ENCODE measurements around the gene MAD1L1.

MAD1L1 gene

DNA sequence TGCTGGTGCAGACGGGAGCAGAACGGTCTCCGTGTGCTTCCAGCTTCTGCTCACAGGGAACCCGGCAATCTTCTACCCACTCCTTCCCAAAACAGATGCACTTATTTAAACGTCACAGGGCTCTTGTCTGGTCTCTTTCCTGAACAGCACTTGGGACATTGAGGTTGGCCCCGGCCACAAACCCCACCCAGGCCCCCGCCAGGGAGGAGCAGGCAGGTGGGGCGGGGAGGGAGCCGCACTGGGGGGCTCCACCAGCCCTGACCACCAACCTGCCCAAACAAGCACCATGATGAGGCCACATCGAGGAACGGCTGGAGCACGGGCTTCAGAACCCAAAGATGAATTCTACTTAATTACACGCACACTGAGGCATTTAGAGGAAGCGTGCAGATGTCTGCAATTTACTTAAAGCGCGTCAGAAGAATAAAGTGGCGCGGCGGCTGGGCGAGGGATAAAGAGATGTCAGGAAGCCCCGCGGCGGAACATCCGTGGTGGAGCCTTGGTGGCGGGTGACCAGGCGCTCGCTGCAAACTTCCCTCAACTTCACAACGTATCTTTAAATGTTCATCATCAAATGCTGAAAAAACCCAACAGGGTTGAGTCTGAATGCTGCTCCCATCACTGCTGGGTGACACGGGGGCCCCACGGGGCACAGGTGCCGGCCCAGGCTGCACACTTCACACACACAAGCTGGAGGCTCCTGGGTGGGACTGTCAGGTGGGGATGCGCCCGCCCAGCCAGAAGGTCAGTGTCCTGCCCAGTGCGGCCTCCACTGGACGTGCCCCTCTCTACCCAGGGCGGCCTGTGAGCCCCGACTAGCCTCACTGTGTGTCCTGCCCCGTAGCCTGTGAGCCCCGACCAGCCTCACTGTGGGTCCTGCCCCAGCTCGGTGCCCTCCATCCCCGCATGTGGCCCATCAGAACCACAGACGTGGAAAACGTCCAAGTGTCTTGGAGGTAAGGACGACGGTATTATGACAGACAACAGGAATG, 279.2 kb downstream of the MAD1L1 start:
- DNase-seq (ENCODE audit: low spot score) = no peak

DNA sequence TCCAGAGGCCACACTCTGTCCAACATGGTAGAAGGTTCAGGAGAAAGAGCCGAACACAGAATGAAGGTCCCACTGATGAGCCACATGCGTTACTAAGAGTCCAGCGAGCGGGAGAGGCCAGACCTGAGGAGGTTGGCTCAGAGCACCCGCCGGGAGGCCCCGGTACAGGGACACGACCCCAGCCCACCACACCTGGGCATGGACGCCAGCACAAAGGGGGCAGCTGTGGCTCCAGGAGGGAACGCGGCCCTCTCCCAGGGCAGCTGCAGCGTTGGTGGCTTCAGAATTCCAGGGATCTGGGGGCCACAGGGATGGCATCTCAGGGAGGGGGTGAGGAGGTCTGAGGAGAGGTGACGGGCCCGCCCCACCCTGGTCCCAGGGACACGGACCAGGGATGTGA, 280.0 kb downstream of the MAD1L1 start:
- no peak for DNase-seq (ENCODE audit: low spot score)

DNA sequence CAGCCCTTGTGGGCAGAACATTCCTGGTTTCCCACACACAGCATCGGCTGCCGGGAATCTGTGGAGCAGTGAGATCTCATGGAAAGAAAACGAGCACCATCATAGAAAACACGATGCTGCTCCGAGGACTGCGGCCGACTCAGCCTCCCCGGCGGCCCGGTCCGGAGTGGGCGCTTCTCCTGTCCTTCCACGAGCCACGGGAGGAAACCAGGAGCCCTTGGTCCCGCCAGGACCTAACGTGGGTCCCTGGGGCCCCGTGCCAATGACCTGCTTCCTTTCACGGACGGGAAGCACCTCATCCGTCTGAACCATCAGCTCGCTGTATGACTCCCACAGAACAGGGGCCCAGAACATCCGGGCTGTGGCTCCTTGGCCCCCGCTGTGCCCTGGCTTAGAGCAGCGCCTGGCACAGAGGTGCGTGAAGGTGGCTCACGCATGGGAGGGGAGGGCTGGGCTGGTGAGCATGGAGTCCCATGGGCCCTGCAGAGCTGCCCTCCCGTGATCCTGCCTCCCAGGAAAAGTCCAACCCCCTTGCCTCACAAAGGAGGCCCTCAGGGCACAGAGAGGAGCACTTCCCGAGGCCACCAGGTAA, 280.5 kb downstream of the MAD1L1 start:
- no peak for DNase-seq (ENCODE audit: low spot score)

DNA sequence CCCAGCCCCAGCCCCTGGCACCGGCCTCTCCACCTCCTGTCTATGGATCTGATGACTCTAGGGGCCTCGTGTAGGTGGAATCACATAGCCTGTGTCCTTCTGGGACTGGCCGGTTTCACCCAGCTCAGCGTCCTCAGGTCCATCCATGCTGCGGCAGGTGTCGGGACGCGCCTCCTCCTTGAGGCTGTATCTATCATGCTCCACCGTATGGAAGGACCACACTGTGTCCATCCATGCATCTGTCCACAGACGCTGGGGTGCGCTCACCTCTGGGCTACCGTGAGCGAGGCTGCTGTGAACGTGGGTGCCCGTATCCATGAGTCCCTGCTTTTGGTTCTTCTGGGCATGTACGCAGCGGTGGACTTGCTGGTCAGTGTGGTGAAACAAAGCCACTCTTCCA, 281.1 kb downstream of the MAD1L1 start:
- no peak for DNase-seq (ENCODE audit: low spot score)

DNA sequence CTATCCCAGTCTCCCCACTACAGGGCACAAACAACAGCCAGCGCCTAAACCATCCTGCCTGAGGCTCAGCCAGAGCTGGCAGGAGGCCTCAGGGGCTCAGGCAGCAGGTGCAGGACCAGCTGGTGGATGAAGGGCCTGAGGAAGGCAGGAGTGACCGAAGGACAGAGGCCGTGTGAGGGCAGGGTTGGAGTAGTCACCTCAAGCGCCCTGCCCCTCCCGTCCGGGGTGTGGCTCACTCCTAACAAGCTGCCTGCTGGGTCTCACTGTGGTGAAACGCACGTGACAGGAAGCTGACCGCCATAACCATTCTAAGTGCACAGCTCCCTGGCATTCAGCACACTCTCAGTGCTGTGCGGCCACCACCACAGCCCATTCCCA, 281.6 kb downstream of the MAD1L1 start:
- DNase-seq (ENCODE audit: low spot score) = no peak

DNA sequence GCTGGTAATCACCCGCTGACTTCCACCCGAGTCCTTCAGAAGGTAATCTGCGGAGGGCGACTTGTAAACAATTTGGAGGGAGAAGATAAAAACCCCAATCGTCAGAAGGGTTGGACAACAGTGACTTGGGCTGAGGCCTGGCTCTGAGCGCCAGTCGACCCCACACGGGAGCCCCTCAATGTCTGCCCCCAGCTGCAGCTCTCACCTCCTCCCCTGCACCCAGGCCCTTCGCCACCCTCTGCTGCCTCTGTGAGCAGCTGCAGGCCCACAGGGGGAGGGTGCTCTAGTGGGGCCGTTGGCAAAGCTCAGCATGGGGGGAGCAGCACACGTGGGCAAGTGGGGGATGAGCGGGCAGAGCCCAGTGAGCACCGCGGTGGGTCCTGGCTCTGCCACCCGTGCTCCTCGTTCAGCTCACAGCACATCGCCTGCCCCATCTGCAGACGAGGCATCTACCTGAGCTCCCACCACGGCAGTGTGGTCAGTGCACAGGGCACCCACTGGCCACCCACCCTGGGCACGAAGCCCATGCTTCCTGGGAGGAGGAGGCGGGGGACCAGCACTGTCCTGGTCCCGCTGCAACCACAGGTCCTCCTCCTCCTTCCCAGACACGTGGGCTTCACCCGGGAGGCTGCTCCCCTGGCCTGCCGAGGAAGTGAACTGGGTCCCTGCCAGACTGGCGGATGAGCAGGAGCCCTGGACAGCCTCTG, 282.1 kb downstream of the MAD1L1 start:
- no peak for DNase-seq (ENCODE audit: low spot score)

DNA sequence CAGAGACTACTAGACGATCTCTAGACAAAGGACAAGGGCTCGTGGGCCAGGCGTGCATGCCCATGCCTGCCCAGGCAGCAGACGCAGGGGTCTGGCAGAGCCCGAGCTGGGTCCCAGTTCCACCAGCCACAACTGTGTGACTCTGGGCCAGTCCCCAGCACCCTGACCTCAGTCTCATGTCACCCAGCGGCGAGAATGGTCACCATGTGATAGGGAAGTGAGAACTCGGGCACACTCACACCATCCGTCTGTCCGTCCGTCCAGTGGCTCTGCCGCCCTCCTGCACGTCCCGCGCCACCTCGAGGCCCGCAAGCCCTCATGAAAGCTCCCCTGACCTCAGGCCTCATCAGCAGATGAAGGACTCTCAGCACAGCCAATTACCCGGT, 282.7 kb downstream of the MAD1L1 start:
- DNase-seq (ENCODE audit: low spot score) = no peak

DNA sequence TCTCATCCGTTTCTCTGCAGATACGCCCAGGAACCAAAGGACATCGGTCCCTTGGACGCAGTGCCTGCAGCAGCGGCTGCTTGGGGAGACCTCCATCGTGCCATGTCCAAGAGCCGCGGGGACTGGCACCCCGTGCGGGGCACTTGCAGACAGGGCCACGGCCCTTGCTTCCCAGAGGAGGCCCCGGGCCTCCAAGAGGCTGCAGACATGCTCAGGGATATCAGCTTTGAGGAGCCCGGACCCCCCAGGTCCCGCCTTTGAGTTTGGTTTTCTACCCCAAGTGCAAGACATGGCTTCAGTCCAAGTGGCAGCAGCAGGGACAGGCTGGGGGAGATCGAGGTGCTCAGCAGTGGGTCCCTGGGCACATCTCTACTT, 283.1 kb downstream of the MAD1L1 start:
- DNase-seq (ENCODE audit: low spot score) = no peak

DNA sequence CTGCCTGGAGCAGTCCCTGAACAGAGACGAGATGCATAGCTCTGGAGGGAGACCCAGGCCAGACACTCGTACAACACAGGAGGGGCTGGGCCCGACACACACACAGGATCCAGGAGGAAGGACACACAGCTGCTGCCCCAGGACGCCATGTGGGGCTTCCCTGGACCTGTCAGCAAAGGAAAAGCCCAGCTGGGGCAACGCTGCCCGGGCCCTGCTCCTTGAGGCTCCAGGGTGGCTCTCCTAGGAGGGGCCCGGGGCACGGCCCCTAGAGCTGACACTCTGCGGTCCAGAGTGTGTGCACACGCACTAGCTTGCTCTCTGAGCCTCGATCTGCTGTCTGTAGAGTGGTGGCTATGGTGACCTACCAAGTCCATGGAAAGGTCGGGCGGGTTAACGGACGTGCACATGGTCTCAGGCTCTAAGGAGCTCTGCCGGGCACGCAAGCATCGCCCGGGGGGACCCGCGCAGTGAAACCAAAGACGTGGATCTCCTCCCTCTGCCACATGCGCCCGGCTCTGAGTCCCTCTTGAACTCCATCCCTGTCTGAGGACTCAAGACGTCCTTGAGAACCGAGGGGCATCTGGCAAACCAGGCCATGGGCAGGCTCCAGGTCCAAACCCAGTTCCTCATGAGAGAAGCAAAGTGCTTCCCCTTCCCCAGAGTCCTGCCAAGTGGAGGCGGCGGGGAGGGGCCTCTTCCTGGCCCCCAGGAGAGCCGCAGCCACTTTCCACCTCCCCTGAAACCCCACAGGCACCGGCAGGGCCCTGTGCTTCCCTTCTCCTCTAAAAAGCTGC, 283.7 kb downstream of the MAD1L1 start:
- no peak for DNase-seq (ENCODE audit: low spot score)

DNA sequence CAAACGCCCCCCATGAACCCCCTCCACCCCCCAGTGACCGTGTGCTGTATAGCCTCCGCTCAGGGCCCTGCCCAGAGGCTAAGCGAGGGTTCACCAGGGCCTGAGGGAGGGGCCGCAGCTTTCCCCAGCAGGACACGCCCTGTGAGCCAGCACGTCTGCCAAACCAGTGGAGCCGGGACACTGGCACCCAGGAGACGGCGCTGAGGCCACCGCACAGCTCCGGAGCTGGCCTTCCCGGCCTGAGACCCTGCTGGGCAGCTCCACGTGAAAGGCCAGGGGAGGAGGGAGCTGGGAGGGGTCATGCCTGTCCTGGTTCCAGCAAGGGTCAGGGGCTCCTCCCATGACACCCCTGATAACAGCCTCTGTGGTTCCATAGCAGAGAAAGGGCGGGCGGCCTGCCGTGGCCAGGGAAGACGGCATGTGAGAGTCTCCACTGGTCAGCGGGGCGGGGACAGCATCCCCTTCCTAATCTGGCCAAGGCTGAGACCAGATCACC, 284.4 kb downstream of the MAD1L1 start:
- no peak for DNase-seq (ENCODE audit: low spot score)

DNA sequence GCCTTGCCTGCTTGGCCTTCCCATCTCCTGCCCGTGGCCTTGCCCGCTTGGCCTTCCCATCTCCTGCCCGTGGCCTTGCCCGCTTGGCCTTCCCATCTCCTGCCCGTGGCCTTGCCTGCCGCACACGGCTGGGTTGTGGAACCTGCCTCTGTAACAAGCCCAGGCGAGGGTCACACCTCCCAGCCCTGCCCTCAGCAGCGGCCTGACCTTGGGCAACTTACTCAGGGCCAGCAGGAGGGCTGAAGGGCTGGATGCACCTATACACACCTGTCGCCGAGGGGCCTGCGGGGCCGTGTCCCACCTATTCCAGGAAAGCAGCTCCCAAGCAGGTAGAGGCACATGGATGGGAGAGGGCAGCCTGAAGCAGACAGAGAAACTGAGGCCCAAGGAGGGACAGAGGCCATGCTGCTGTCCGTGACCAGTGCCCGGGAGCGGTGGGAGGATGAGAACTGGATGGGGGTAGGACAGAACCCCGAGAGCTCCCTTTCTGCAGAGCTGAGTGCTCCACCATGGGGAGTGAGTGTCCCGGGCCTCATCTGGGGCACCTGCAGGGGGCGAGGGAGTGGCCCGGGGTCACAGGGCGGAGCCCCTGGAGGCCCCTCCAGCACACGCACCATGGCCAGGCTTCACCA, 285.0 kb downstream of the MAD1L1 start:
- no peak for DNase-seq (ENCODE audit: low spot score)

DNA sequence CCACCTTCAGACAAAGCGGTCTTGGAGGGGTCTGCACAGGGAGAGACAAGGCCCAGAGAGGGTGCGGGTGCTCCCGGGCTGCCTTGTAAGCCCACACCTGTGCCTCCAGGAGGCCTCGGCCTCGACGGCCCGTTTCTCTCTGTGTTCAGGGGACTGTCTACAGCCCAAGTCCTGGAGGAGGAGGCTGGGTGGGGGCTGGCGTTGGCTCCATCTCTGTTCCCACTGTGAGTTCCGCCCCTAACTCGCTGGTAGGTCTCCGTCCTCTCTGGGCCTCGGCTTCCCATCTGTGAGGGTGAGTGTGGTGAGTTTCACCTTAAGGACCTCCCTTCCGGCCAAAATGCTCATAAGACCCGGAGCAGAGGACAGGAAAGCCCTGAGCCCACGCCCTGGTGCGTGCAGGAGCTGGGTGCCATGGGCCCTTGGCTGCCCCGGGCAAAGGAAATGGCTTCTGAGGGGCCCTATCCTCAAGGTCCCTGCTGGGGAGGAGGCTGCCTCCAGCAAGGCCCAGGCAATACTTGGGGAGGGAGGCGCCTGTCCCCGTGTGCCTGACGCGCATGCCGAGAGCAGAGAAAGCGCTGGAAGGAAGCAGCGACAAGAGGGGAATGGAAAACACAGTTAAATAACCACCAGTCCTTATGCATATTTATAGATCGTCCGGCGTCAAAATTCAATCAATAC, 285.8 kb downstream of the MAD1L1 start:
- no peak for DNase-seq (ENCODE audit: low spot score)

DNA sequence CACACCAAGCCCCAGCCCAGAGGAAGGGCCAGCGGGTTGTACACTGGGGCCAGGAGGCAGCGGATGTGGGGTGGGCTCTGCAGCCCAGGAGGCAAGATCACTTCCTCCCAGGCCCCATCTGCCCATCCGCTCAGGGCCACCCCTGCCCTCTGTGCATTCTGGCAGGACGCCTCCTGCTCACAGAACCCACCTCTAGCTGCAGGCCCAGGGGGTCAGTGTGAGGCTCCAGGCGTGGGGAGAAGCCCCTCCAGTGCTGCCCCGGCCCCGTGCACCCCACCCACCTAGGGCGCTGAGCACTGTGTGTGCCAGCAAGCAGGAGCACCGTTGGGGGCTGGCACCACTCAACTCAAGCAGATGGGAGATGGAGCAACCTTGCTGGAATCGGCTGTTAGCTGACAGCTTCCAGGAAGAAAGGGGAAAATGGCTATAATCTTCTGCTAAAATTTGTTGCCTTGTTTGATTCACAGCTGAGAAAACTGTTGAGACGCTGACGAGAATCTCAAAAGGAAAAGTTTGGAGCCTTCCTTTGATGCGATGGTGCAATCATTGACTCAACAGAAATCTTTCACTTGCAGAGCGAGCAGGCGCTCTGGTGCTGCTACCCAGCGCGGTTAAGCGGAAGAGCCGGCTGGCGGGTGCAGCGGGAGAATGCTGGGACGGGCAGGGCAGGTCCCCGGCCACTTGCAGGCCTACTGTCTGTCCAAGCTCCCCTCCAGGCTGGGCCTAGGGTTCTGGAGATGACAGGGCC, 286.5 kb downstream of the MAD1L1 start:
- no peak for DNase-seq (ENCODE audit: low spot score)

DNA sequence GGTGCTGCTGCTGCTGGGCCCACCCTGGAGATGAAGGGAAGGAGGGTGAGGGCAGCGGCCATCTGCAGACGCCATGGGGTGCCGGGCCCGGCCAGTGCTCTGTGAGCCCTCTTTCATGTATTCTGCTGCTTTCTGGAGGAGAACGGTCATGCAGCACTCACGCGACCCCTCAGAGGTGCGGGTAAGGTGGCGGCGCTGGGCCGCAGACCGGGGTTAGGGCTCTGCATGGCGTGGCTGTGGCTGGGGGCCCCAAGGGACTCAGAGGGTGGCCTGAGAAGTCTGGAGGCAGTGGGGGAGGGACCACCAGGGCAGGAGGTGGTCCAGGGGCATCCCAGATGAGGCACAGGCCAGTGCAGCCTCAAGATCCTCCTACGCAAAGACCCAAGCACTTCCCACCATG, 287.2 kb downstream of the MAD1L1 start:
- DNase-seq (ENCODE audit: low spot score) = no peak

DNA sequence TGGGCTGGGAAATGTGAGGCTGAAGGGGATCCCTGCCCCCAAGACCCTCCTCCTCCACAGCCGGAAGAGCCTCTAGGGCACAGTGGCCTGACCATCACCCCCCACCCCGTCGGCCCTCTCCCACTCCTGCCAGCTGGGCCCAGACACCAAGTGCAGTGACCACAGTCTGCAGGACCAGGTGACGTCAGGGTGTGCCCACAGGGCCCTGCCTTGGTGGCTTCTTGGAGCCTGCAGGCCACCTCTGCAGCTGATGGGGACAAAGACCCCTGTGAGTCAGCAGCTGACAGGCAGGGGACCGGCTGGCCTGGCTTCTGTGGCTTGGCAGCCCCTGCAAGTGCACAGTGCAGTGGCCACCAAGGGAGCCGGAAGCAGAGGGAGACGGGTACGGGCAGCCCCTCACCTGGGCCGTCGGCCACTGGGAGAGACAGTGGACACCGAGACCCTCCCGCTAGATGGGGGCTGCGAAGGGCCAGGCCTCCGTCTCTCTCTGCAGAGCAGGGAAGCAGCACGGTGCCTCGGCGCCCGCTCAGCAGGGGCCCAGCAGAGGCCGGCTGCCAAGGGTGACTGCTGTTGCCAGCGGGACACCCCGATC, 288.0 kb downstream of the MAD1L1 start:
- DNase-seq (ENCODE audit: low spot score) = no peak

DNA sequence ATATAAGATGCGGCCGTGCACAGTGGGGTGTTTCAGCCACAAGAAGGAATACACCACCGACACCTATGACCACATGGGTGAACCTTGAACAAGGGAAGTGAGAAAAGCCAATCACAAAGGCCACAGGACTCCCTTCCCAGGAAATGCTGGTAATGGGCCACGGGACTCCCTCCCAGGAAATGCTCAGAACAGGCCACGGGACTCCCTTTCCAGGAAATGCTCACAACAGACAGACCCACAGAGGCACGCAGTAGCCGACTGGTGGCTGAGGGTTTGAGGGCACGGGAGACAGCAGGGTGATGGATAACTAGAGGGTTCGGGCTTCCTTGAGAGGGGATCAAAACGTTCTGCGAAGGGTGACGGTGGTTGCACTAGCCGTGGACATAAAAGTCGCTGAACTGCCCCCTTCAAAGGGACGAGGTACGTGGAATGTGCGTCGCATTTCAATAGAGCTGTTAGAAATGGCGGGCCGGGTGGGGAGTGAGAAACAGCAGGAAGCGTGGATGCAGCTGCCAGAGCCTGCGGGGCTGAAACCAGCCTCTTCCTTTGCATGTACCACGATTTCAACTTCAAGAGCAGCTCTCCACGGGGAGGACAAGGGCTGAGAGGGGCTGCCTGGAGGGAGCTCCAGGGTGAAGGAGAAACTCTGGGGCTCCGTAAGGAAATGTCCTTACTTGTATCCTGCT, 288.7 kb downstream of the MAD1L1 start:
- no peak for DNase-seq (ENCODE audit: low spot score)

DNA sequence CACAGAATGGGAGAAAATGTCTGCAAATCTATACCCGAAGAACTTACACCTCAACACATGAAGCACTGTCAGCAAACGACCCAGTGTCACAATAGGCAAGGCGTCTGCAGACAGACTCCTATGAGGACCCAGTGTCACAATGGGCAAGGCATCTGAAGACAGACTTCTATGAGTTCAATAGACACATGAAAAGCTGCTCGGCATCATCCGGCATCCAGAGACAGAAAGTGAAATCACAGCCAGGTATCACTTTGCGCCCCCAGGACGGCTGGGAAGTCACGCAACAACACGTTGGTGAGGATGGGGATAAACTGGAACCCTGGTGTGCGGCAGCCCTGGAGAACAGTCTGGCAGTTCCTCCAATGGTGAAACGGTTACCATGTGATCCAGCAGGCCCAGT, 289.4 kb downstream of the MAD1L1 start:
- no peak for DNase-seq (ENCODE audit: low spot score)

DNA sequence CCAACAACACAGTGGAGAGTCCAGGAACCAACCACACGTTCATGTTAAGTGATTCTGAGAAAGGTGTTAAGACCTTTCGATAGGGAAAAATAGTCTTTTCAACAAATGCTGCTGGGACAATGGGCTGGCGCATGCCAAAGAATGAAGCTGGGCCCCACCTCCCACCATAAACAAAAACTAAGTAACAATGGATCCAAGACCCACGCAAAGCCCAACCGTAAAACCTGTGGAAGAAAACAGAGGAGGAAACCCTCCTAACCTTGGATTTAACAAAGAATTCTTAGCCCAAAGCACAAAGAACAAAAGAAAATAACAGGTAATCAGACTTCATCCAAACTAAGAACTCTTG, 289.8 kb downstream of the MAD1L1 start:
- DNase-seq (ENCODE audit: low spot score) = no peak

DNA sequence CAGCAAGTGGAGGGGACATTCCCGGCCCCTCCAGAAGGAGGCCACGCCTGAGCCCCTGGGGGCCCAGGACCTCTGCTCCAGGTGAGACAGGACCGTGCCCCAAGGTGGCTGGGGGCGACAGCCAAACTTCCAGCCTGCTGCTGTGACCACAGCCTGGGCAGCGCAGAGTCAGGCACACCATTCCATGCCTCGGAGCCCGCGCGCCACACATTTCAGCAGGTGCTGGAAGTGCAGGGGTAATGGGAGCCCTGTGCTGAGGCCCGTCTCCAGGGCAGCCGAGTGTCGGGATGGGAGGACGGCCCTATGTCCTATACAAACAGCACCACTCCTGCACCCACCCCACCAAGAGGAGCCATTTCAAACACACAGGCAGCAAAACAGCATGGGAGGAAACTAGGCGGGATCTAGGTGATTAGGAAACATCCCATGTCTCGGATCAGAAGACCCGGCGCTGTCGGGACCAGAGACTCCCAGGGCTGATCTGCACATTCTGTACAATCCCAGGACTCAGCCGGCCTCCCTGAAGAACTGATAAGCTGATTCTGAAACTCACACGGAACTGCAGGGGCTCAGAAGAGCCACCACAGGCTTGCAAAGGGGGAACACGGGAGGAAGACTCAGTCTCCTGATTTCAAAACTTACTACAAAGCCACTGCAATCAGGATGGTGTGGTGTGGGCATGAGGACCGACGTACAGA, 290.4 kb downstream of the MAD1L1 start:
- no peak for DNase-seq (ENCODE audit: low spot score)
